SIG-M5 treated with dmso at 0.1 percent for 504 hours (cell line): ENCODE results near the gene TSPAN19.
"Not testable (repeated sequence)": the region's sequence is repeated elsewhere in the genome, so short reads cannot be mapped to it uniquely, and the experiment has no call there.

Experiments
- DNase-seq: peaks from one replicate; lab custom pipeline; 2025; ENCODE audit not compliant: unreplicated experiment; lab: John Stamatoyannopoulos, UW

Gene TSPAN19

DNA sequence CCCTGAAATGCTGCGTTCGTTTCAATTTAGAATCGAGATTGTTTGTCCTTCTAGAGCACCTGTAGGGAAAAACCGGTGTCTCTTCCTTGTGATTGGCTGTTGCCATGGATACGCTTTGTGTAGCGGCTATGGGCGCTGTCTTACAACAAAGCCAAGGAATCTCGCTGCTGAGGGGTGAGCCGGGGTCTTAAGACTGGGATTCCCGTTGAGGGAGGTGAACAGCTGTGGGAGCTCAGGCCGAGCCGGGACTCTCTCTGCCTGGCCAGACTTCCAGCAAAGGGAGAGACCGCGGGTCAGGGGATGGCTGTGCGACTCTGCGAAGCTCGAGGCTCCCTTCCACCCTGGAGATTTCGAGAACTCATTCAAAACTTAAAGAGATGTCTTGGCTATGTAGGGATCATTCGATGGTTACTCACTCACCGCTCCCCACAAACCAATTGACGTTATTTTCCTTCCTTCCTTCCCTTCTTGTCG is at the start of gene TSPAN19, which contains the start of gene LRRIQ1:
TSPAN19 (minus strand) TSS at position 44 of the 474 bp plus-strand sequence. CDS start 6,331 bp downstream, outside the sequence.
LRRIQ1 (plus strand) TSS at position 118 of the 474 bp plus-strand sequence. CDS start 1,826 bp downstream, outside the sequence.
- DNase-seq = peak; percentile 50

DNA sequence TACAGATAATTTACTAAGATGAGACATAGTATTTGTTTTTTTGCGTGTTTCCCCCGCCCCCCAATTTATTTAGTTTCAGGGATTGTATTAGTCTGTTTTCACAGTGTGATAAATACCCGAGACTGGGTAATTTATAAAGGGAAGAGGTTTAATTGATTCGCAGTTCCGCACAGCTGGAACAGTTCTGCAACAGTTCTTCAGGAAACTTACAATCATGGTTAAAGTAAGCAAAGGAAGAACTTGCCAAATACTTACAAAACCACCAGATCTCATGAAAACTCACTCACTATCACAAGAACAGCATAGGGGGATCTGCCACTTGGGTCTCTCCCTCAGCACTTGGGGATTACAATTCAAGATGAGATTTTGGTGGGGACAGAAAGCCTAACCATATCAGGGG is 49.0 kb upstream of the TSPAN19 start:
- no peak for DNase-seq

DNA sequence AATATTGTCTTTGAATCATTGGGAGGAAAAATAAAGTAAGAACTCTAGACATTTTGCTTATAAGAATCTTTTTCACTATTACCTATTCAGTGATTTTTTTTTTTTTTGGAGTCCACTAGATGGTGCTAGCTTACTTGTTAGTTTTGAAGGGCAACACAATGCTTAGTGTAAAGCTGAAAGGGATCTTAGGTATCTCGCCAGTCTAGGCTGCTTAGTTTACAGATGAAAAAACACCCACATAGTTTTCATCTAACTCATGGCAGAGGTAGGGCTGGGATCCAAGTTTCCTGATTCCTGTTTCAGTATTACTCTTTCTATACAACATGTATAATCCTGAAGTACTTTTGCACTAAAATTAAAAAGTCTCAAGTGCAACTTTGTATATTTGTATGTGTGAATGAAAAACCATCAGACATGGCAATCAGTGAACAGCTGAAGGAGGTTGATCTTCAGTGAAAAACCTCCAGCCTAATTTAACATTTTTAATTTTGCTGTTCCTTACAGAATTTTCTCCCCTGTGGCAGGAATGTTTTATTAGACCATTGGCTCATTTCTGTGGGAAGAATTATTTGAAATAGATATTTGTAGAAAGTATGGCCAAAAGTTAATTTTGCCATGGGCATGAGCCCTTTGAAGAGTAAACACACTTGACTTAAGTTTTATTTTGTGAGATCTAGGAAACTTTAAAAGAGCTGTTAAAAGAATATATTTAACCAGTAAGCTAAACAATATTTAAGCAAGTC is 40.8 kb upstream of the TSPAN19 start:
- DNase-seq = peak; percentile 67

DNA sequence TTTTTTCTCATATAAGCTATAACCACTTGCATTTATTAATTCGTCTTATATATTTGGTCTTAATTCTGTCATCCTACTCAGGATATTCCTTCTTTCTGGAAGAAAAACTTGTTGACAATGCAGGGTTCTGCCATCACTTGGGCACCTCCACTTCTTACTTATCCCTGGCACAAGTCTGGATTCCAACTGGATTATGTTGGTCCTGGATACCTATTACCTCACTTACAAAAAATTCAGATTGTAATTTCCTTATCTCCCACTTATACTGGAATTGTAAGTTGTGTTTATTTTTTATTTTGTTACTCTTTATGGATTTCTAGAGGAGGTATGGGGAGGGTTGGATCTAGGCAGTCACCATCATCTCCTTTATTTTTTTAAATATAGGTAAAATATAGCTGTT is 36.7 kb upstream of the TSPAN19 start:
- no peak for DNase-seq

DNA sequence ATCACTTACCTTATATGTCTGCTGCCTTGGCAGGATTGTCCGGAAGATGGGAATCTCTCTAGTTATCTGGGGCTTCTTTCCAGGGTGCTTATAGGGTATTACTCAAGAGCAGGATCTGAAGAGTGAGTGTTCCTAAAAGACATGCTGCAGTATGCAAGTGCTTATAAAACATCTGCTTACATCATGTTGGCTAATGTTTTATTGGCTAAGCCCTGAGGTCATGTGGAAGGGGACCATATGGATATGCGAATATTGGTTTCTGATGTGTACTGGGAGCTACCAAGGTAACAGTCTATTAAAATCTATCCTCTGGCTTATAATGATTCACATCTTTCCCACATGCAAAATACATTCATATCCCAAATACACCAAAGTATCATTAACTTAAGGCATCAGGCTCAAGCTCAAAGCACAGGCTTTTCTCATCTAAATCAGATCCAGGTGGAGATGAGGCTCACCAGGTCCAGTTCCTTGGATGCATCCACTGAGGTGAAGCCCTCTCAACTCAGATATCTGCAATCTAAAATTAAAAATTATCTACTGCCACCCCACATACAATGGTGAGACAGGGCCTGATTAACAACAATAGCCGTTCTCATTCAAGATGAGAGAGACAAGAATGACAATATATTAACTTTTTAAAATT is 29.9 kb upstream of the TSPAN19 start:
- no peak for DNase-seq

DNA sequence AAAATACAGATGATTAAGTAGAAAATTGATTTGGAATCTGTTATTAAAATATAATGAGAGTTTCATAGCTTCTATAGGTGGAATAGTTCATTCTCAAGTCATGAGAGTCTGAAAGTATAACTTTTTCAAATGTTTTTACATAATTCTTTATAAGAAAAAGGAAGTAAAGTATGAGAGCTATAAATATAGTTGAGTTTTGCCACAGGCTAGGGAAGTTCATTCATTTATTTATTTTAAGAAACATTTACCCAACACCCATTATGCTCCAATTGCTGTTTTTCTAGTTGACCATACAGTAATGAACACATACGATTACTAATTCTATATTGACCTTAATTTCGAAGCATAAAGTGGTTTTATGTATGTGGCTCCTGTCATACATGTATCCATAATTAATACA is 24.8 kb upstream of the TSPAN19 start:
- no peak for DNase-seq

DNA sequence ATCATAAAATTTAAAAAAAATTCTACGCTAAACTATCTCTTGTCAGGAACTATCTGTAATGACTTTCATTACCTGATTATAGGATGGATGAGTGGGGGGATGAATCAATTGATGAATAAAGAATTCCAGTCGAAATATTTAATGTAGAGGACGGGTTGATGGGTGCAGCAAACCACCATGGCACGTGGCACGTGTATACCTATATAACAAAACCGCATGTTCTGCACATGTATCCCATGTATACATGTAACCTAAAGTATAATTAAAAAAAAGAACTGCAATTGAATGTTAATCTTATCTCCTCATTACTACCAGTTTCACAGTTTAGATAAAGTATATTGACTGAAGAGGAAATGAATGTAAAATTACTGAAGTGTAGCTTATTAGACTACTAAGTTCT is 23.5 kb upstream of the TSPAN19 start:
- DNase-seq = no peak

DNA sequence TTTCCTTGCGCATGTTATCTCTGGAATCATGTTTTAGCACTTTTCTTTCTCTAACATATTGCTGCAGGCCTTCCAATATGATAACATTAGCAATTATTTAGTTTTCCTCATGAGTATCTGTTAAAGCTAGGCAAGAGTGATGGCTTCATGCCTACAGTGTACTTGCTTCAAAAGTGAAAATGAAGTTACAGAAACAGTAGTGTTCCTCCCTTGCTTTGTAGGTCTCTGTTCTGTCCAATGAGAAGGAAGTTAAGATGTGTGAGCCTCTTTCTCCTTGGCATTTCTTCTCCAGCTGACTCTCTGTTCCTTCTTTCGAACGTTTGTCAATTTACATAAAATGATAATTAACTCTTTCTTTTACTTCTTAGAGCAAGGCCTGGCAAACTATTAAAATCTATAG is 22.3 kb upstream of the TSPAN19 start:
- no peak for DNase-seq

DNA sequence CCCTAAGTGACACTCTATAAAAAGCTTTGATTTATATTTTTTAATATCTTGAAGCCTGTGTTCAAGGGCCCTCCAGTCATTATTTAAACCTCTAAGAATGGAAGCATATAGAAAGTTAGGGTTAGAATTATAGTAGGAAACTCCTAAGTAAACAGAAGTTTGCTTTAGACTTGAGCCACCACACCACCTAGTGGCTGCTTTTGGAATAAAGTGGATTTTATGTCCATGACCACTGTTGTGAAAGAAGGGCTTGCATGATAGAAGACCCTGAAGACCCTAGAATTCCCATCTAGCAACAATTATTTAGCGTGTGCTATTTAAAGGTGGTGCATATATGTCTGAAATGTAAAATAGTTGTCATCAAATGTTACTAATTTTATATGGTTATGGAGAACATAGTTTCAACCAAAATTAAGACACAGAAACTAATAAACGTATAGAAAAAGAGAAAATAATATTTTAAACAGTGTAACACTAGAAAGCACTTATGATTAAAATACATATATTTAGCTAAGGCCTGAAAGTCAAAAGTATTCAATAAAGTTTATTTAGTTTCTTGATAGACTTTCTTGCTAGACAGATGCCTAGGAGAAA is 21.4 kb upstream of the TSPAN19 start:
- DNase-seq = peak; percentile 38

DNA sequence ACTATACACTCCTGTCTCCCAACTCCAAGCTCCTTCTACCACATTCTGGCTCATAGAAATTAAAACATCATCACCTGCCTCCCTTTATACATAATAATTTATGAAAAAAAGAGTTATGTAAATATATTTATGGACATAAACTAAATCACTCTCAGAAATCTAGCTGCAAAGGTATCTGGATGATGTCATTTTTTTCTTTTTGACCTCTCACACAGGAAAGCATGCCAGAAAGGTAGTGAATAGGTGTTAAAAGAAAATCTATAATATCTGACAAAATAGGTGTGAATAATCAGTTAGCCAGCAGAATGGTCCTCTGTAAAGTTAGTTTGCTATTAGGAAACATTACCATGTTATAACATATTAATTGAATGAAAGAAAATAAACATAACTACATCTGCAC is 7.8 kb upstream of the TSPAN19 start:
- no peak for DNase-seq

DNA sequence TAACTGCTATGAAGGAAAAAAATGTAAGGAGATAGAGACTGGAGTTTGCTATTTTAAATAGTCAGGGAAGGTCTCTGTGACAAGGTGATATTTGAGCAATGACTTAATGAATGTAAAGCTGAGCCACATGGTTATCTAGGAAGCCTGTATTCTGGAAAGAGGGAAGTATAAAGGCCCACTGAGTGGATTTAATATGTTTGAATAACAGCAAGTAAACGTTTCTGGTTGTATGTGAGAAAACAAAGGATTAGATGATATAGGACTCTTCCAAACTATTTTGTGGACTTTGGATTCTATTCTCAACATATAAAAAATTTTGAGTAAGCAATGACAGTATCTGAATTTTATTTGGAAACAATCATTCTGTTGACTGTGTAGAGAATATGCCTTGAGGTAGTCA is 5.3 kb upstream of the TSPAN19 start:
- DNase-seq = no peak

DNA sequence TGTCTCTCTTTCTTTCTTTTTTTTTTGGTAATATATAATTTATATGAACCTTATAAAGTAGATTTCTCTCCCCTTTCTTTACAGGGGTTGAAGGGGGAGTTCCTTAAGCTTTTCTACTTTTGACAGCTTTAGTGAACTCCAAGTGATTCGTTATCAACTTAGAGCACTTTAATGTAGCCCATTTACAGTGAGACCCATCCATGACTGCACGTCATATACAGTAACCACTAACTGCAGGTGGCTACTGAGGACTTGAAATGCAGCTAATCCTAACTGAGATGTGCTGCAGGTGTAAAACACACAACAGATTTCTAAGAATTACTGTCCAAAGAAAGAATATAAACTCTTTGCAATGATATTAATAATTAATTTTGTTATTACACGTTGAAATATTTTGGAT is 656 bp upstream of the TSPAN19 start:
- DNase-seq = no peak

DNA sequence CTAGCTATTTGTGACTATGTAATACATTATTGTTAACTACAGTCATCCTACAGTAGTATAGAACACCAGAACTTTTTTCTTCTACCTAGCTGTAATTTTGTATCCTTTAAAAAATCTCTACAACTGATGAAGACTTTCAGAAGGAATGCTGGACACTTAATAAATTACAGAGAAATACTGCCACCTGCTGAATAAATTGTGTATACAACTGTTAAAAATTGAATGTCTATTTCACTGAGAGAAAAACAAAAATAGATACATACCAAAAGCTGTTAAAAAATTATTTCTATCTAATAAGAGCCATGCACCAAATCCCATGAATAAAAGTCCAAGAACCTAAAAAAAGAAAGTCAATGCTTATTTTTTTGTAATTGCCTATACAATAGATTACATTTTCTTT is 6.6 kb downstream of the TSPAN19 start:
- DNase-seq = peak; percentile 33

DNA sequence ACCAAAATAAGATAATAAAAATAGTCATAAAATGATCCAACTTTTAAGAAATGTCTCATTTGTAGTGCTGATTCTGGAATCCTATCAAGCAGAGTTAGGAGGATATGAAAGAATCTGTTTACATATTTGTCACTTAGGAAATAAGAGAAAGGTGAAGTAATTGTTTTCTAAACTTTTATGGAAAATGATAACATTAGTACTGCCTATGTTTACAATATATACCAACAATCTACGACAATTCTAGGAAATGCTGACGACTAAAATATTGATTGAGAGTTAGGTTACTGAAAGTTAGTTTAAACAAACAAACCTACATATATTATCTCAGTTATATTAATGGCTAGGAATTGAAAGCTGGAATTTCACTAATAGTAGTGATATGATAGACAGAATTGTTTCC is 18.0 kb downstream of the TSPAN19 start:
- no peak for DNase-seq

DNA sequence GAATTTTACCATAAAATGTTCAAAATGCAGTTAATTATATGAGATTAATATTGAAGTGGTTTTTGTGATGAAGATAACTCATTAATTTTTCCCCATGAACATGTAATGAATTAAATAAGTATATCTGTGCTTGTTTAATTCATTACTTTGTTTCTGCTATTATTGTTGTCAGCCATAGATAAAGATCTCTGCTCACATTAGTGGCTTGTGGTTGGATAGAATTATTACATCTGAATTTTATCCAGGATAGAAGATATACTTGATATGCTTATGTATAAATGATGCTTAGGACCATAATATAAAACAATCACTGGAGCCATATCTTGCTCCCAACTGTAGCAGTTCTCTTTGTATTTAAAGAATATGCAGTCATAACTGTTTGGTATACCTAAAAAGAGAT is 18.5 kb downstream of the TSPAN19 start:
- no peak for DNase-seq

DNA sequence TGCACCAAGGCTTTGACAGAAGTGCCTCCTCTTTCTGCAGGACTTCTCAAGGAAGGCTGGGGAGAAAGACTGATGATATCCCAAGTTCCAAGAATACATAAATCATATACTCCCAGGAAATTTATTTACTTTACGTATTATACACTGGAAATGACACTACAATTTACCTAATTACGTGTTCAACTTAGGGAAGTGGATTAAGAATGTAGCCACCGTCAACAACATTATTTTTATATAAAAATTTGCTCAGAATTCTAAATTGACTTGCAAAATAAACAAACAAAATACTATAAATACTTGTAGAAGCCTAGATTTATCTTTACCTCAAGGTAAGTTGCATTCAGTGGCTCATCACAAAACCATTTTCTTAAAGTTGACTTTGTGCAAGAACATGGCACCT is 18.9 kb downstream of the TSPAN19 start:
- no peak for DNase-seq

DNA sequence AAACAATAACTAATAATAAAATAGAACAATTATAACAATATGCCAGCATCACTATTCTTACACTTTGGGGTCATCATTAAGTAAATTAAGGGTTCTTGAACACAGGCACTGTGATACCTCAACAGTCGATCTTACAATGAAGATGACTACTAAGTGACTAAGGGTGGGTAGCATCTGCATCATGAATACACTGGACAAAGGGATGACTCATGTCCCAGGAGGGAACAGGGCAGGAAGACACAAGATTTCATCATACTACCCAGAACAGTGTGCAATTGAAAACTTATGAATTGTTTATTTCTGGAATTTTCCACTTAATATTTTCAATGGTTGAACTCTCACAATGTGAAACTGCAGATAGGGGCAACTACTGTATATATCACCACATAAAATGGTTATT is 19.7 kb downstream of the TSPAN19 start:
- no peak for DNase-seq

DNA sequence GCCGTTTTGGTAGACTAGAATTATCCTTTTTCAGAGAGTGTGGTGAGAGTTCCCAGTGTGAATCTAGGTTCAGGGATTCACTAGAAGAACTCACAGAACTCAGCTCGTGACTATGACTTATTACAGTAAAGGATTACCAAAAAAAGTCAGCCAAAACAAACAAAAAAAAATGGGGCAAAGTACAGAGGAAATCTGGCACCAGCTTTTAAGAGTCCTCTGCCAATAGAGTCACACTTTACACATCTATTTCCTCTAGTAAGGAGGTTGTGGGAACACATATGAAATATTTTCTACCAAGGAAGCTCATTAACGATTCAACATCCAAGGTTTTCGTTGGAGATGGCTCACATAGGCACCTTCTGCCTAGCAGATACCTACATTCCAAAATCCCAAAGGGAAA is 28.2 kb downstream of the TSPAN19 start:
- no peak for DNase-seq

DNA sequence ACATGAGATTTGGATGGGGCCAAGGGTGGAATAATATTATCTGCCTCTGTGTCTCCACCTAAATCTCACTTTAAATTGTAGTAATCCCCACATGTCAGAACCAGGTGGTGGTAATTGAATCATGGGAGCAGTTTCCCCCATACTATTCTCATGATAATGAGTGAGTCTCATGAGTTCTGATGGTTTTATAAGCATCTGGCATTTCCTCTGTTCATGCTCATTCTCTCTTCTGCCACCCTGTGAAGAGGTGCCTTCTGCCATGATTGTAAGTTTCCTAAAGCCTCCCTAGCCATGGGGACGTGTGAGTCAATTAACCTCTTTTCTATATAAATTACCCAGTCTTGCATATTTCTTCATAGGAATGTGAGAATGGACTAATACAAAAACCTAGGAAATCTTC is 29.9 kb downstream of the TSPAN19 start:
- no peak for DNase-seq

DNA sequence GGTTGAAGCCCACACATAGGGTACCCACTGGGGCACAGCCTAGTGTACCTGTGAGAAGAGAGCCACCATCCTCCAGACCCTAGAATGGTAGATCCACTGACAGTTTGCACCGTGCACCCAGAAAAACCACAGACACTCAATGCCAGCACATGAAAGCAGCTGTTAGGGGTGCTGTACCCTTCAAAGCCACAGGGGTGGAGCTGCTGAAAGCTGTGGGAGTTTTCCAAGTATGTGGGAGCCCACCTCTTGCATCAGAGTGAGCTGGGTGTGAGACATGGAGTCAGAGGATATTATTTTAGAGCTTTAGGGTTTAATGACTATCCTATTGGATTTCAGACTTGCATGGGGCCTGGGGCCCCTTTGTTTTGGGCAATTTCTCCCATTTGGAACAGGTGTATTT is 30.5 kb downstream of the TSPAN19 start:
- no peak for DNase-seq

DNA sequence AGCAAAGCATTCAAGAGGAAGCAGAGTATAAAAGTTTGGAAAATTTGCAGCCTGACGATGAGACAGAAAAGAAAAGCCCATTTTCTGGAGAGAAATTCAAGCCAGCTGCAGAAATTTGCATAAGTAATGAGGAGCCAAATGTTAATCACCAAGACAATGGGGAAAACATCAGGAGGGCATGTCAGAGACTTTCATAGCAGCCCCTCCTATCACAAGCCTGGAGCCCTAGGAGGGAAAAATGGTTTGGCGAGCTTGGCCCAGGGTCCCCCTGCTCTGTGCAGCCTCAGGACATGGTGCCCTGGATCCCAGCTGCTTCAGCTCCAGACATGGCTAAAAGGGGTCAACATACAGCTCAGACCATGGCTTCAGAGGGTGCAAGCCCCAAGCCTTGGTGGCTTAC is 31.0 kb downstream of the TSPAN19 start:
- not testable (repeated sequence) for DNase-seq

DNA sequence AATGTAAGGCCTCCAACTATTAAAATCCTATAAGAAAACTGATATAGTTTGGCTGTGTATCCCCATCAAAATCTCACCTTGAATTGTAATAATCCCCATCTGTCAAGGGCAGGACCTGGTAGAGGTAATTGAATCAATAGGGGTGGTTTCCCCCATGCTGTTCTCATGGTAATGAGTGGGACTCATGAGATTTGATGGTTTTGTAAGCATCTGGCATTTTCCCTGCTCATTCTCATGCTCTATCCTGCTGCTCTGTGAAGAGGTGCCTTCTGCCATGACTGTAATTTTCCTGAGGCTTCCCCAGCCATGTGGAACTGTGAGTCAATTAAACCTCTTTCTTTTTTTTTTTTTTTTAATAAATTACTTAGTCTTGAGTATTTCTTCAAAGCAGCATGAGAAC is 31.9 kb downstream of the TSPAN19 start:
- no peak for DNase-seq
